Fibroblast of lung (primary cell): ENCODE results near the gene ADAMTS14. TPM values are rescaled to one million over a fixed set of nuclear protein-coding genes. Genes with fewer than 3 reads are reported as not detected.
A peak's percentile ranks its signal among the peaks of the same experiment; 100 is the strongest.

ENCODE experiments used
- DNase-seq, 2 donors: peaks; one replicate each; pipeline versions ENCODE4 v3.0.0 to v3.0.0-alpha.2; 2010; ENCODE audit warnings: low read depth in 2 of 2
- H2AFZ ChIP-seq: 2 replicates; pipeline ENCODE4 v1.5.1; 2012; ENCODE audit warnings: low read length, control low read depth, inconsistent platforms
- H3K27ac ChIP-seq: 2 replicates; pipeline ENCODE4 v1.5.1; 2011; ENCODE audit warnings: low read length, control low read depth; ENCODE audit not compliant: insufficient read depth
- H3K27me3 ChIP-seq: 2 replicates; pipeline ENCODE4 v1.5.1; 2011; ENCODE audit warnings: mild to moderate bottlenecking, low read length; ENCODE audit not compliant: control insufficient read depth, insufficient read depth
- H3K36me3 ChIP-seq: 2 replicates; pipeline ENCODE4 v1.5.1; 2011; ENCODE audit warnings: low read length; ENCODE audit not compliant: control insufficient read depth, insufficient read depth
- H3K4me1 ChIP-seq: 2 replicates; pipeline ENCODE4 v1.5.1; 2011; ENCODE audit warnings: low read length; ENCODE audit not compliant: control insufficient read depth, insufficient read depth; ENCODE audit errors: extremely low read depth
- H3K4me2 ChIP-seq: 2 replicates; pipeline ENCODE4 v1.5.1; 2011; ENCODE audit warnings: low read length, control low read depth; ENCODE audit not compliant: insufficient read depth; ENCODE audit errors: extremely low read depth
- H3K4me3 ChIP-seq, 4 experiments: fragments of 200-600 bp in 1 of 4; sonication (generic) in 1 of 4; replicated peaks in 1 of 4; 2 replicates each; pipeline ENCODE4 v1.5.1; 2011 to 2016; ENCODE audit warnings: low read length in 4 of 4, low read depth in 3 of 4, mild to moderate bottlenecking in 3 of 4, control low read depth in 2 of 4, inconsistent platforms in 1 of 4, mixed read lengths in 1 of 4; ENCODE audit not compliant: insufficient read depth in 1 of 4; ENCODE audit errors: control extremely low read depth in 1 of 4
- H3K79me2 ChIP-seq: 2 replicates; pipeline ENCODE4 v1.5.1; 2012; ENCODE audit warnings: mild to moderate bottlenecking, low read length, inconsistent platforms; ENCODE audit not compliant: control insufficient read depth, insufficient read depth
- H3K9ac ChIP-seq: 2 replicates; pipeline ENCODE4 v1.5.1; 2011; ENCODE audit warnings: mild to moderate bottlenecking, low read length, control low read depth; ENCODE audit not compliant: insufficient read depth
- H3K9me3 ChIP-seq: 2 replicates; pipeline ENCODE4 v1.5.1; 2012; ENCODE audit warnings: low read depth, low read length; ENCODE audit not compliant: control insufficient read depth, insufficient read depth
- H4K20me1 ChIP-seq: 2 replicates; pipeline ENCODE4 v1.5.1; 2011; ENCODE audit warnings: low read length; ENCODE audit not compliant: control insufficient read depth, insufficient read depth; ENCODE audit errors: extremely low read depth
- CTCF ChIP-seq, 2 donors: IDR thresholded peaks in 1 of 2; conservative IDR thresholded peaks in 1 of 2; 1 replicate in 1 of 2; 2 replicates in 1 of 2; pipeline ENCODE4 v1.5.1; 2011 to 2012; ENCODE audit warnings: low read length in 2 of 2, control low read depth in 1 of 2, inconsistent platforms in 1 of 2, low read depth in 1 of 2, mild to moderate bottlenecking in 1 of 2
- EZH2 ChIP-seq: IDR thresholded peaks from 2 replicates; pipeline ENCODE4 v1.5.1; 2012; ENCODE audit warnings: low read length, control low read depth, mild to moderate bottlenecking; ENCODE audit errors: missing control alignments
- polyA plus RNA-seq, 2 donors: library from polyadenylated mRNA; depleted of rRNA in 1 of 2; stranded (reverse) in 1 of 2; unstranded in 1 of 2; fragments of >200 nt; gene quantifications; 2 replicates each; pipeline ENCODE4 v1.2.1, GENCODE V29; 2011 to 2012; ENCODE audit warnings: missing spikeins in 1 of 2
- total RNA-seq: library from RNA; depleted of rRNA; stranded (reverse); fragments of >200 nt; gene quantifications from 2 replicates; pipeline ENCODE4 v1.2.1, GENCODE V29; 2014

Gene ADAMTS14
- total and polyA plus RNA-seq, 2 donors (not counting 1 experiment from before 2014, with no cell fraction given): 4.1 to 6.2 TPM

- Histone ChIP-seq H3K36me3 (no peaks in the 10 kb centered on the region), H3K79me2 (no peaks in the 10 kb centered on the region), H3K4me2 (peak overlapping the region; percentile 27), H3K9me3 (no peaks in the 10 kb centered on the region), H3K27ac (peak overlapping the region; percentile 68), H3K27me3 (no peaks in the 10 kb centered on the region), H3K4me3 (no peak overlapping the region), H3K9ac (peak overlapping the region; percentile 41), H2AFZ (no peak overlapping the region), H4K20me1 (no peaks in the 10 kb centered on the region), H3K4me1 (peaks cover 31% of the 10 kb centered on the region)
- TF ChIP-seq EZH2 (no peak), CTCF (conservative IDR thresholded peaks at IDR 0.05 in 1 of 2, IDR thresholded peaks at IDR 0.05 in 1 of 2; ENCODE audit: low read depth in 1 of 2, low read length in 2 of 2) (no peak)
- DNase-seq: peak; percentile 98 to 100
Observed at GRCh38 chr10:70652761-70653657, 19.3 kb upstream of the ADAMTS14 start.

- no peak overlapping the region for H3K4me3 ChIP-seq
- no peak for DNase-seq
- no peaks in the 10 kb centered on the region for H3K9me3 ChIP-seq
- no peak overlapping the region for H3K9ac ChIP-seq
- no peak overlapping the region for H2AFZ ChIP-seq
- no peak for TF ChIP-seq EZH2
- no peak for TF ChIP-seq CTCF (conservative IDR thresholded peaks at IDR 0.05 in 1 of 2, IDR thresholded peaks at IDR 0.05 in 1 of 2; ENCODE audit: low read depth in 1 of 2, low read length in 2 of 2)
- H3K79me2 ChIP-seq: no peaks in the 10 kb centered on the region
- H3K4me2 ChIP-seq: no peak overlapping the region
- H4K20me1 ChIP-seq: no peaks in the 10 kb centered on the region
- peaks cover 30% of the 10 kb centered on the region for H3K4me1 ChIP-seq
- no peaks in the 10 kb centered on the region for H3K27me3 ChIP-seq
- peak overlapping the region; percentile 88 for H3K27ac ChIP-seq
- H3K36me3 ChIP-seq: no peaks in the 10 kb centered on the region
Observed at GRCh38 chr10:70655316-70655715, 17.0 kb upstream of the ADAMTS14 start.

- H3K27ac ChIP-seq: peak overlapping the region; percentile 88
- DNase-seq: peak; percentile 97 to 100
- H3K4me3 ChIP-seq: no peak overlapping the region
- H3K4me2 ChIP-seq: peak overlapping the region; percentile 27
- no peak overlapping the region for H2AFZ ChIP-seq
- TF ChIP-seq EZH2: no peak
- no peak for TF ChIP-seq CTCF (conservative IDR thresholded peaks at IDR 0.05 in 1 of 2, IDR thresholded peaks at IDR 0.05 in 1 of 2; ENCODE audit: low read depth in 1 of 2, low read length in 2 of 2)
- H3K9me3 ChIP-seq: no peaks in the 10 kb centered on the region
- no peaks in the 10 kb centered on the region for H4K20me1 ChIP-seq
- H3K36me3 ChIP-seq: no peaks in the 10 kb centered on the region
- H3K79me2 ChIP-seq: no peaks in the 10 kb centered on the region
- H3K27me3 ChIP-seq: no peaks in the 10 kb centered on the region
- peaks cover 30% of the 10 kb centered on the region for H3K4me1 ChIP-seq
- peak overlapping the region; percentile 23 for H3K9ac ChIP-seq
Observed at GRCh38 chr10:70656489-70656888, 15.8 kb upstream of the ADAMTS14 start.
